GM12801 (cell line): Measurements from ENCODE around the gene KIAA0408.

Experiments
- CTCF ChIP-seq: IDR thresholded peaks from one replicate; pipeline ENCODE4 v1.5.1; 2011; ENCODE audit warnings: control low read depth; ENCODE audit not compliant: insufficient read length; ENCODE audit errors: extremely low read depth

KIAA0408 gene

GRCh38 chr6:127463056-127463455 lies 3.9 kb upstream of the KIAA0408 start:
- no peak for TF ChIP-seq CTCF

GRCh38 chr6:127462376-127462775 lies 3.2 kb upstream of the KIAA0408 start:
- TF ChIP-seq CTCF, result no peak

- no peak for TF ChIP-seq CTCF
Observed at GRCh38 chr6:127460465-127460864, 1.3 kb upstream of the KIAA0408 start.

- TF ChIP-seq CTCF, result no peak
Observed at GRCh38 chr6:127458817-127459216, 372 bp downstream of the KIAA0408 start.

- no peak for TF ChIP-seq CTCF
Observed at GRCh38 chr6:127458222-127458621, 967 bp downstream of the KIAA0408 start.

- TF ChIP-seq CTCF, result no peak
Observed at GRCh38 chr6:127457456-127458064, 1.6 kb downstream of the KIAA0408 start.

- no peak for TF ChIP-seq CTCF
Observed at GRCh38 chr6:127456465-127456864, 2.7 kb downstream of the KIAA0408 start.
